WI38 (cell line): ENCODE measurements around the gene F7.

Source experiments
- H3K4me3 ChIP-seq: 2 replicates; pipeline ENCODE4 v1.5.1; 2011; ENCODE audit warnings: low read depth, mild to moderate bottlenecking, control low read depth, low read length
- CTCF ChIP-seq: IDR thresholded peaks from 2 replicates; pipeline ENCODE4 v1.5.1; 2012; ENCODE audit warnings: low read depth, mild to moderate bottlenecking, control low read depth, low read length

Gene F7

DNA sequence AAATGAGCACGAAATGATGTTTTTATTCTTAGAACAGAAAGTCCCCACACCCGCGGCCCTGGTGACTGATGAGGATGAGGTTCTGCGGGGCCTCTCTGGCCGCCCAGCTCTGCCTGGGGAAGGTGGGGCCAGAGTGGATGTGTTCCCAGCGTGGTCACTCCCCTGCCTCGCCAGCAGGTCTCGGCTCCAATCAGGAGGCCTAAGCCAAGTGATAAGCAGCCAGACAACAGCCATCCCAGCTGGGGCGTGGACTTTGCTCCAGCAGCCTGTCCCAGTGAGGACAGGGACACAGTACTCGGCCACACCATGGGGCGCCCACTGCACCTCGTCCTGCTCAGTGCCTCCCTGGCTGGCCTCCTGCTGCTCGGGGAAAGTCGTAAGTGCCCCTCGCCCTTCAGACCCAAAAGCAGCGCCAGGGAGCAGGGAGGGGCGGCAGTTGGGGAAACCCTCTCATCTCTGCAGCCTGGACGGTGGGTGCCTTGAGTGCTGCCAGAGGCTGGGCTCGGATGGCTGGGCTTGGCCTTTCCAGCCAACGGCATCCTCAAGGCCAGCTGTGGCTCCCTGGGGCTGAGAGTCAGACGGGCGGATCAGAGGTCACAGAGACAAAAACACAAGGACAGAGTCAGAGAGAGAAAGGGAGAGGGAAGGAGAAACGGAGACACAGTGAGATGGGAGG is 17.1 kb downstream of the F7 start, which contains the start of gene F10:
Gene F10 (plus strand): TSS at position 250 of the 676 bp plus-strand sequence. CDS start 57 bp downstream, at position 307.
- H3K4me3 ChIP-seq: no peak within 1 kb of the TSS
- TF ChIP-seq CTCF: no peak

DNA sequence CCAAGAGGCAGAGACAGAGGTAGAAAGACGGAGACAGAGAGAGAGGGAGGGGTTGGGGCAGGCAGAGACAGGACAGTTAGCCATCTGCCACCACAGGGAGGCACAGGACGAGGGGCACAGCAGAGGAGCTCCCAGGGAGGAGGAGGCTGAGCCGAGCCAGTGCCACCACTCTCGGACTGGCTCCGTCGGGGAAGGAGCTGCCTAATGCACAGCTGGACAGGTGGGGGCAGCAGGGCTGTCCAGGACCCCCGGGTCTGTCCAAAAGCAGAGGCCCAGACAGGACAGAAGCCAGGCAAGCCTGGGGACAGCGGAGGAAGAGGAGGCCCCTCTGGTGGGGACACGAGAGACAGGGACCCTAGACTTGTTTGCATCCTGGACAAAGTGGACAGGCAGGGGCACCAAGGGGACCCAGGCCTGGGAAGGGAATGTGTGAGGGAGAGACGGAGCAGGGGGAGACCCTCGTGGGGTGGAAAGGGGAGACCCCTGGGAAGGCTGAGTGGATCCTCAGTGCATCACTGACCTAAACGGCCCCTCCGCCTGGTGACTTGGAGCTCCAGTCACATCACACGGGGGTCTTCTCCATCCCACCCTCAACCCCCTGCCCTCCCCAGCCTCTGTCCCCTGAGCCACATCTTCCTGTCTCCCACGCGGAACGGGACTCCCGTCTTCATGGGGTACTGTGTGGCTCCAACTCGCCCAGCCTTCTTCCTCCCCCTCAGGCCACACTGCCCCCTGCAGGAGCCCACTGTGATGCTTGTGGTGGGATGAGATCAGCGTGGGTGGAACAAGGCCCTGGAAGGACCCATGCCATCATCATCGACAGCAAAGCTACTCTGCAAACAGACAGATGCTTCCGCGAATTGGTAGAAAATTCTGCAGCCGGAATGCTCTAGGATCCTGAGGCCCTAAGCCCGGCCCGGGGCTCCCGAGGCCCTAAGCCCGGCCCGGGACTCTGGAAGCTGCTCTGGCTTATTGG is 17.9 kb downstream of the F7 start:
- no peak overlapping the region for H3K4me3 ChIP-seq
- 0 out of 2 replicates have a peak, but pooled peaks have one; percentile 18 for TF ChIP-seq CTCF

- H3K4me3 ChIP-seq: no peak overlapping the region
Observed at GRCh38 chr13:113124211-113124970, 18.8 kb downstream of the F7 start.

GRCh38 chr13:113125506-113126264 is 20.1 kb downstream of the F7 start:
- no peak for TF ChIP-seq CTCF
- H3K4me3 ChIP-seq: no peak overlapping the region

More at GRCh38 chr13:113124211-113124970, 18.8 kb downstream of the F7 start:
- no peak for TF ChIP-seq CTCF

DNA sequence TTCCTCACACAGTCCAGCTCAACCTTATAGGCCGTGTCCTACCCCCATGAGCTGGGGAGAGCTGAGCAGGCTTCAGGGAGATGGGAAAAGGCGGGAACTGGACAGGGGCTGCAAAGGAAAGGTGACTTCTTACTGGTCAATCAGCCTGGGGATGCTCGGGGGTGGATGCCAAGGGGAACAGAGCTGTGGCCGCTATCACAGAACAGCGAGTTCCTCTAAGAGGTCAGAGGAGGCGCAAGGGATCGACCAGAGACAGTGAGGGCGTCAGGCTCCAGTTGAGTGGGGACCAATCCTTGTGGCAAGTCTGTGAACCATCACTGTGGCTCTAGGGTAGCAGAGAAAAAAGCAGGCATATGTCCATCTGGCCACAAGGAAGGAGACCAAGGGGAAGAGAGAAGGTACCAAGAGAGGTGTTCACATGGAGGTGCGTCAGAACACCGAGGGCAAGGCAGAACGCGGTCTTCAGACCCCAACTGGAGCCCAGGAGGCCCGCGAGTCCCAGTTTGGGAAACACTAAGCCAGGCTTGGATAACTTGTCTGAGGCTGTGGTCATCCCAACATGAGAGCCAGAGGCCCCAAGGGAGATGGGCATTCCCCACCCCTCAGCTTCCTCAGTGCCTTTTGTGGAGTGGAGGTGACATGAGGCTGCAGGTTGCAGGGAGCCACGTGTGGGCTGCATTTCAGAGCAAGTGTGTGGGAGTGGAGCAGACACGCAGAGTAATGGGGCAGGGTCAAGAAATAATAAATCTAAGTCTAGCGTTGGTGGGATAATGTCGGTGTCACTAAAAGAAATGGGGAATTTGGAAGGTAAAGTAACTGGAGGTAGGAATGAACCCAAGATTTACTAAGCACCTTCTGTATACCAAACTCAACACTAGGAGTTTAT is 20.9 kb downstream of the F7 start:
- TF ChIP-seq CTCF: no peak
- H3K4me3 ChIP-seq: no peak overlapping the region

DNA sequence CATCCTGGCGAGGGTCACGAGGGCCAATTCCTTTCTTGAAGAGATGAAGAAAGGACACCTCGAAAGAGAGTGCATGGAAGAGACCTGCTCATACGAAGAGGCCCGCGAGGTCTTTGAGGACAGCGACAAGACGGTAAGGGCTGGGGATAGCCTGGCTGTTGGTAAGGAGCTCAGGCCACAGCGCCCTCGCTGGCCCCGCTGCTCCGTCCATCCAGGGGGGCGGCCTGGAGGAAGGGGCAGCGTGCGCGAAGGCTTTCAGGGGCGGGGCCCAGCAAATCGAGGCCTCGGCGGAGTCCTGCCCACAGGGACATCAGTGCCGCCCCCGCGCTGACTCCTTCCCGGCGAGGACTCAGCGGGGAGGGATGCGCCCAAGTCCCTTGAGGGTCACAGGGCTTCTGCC is 23.9 kb downstream of the F7 start:
- H3K4me3 ChIP-seq: no peak overlapping the region
- TF ChIP-seq CTCF: no peak
